ENCODE measurements around the gene MNS1.

DNA sequence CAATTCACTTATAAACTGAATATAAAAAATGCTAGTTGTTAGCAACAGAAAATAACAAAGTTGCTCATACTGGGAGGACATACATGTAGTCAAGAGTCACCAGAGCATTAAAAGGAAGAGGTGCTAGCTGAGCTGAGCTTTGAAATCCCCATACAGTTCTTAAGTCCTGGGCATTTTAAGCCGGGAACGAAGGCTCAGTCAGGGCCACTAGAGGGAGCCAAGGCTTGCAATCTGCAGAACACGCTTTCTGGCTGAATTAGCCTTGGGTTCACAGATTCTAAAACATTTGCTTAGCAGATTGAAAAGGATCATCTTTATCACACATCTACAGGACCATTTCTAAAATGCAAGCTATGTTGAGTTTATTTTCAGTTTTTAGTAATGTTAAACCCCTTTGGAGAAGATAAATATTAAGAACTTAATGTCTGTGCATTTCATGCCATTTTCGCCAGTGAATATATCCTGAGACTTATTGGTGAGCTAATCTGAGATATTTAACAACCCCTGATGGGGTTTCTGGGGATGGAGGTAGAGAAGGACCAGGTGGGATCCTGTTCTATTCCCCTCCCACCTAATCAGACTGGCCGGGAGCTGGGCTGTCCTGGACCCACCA, 26.3 kb upstream of the MNS1 start:
- TF ChIP-seq, protein P1, sequence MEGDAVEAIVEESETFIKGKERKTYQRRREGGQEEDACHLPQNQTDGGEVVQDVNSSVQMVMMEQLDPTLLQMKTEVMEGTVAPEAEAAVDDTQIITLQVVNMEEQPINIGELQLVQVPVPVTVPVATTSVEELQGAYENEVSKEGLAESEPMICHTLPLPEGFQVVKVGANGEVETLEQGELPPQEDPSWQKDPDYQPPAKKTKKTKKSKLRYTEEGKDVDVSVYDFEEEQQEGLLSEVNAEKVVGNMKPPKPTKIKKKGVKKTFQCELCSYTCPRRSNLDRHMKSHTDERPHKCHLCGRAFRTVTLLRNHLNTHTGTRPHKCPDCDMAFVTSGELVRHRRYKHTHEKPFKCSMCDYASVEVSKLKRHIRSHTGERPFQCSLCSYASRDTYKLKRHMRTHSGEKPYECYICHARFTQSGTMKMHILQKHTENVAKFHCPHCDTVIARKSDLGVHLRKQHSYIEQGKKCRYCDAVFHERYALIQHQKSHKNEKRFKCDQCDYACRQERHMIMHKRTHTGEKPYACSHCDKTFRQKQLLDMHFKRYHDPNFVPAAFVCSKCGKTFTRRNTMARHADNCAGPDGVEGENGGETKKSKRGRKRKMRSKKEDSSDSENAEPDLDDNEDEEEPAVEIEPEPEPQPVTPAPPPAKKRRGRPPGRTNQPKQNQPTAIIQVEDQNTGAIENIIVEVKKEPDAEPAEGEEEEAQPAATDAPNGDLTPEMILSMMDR (IDR thresholded peaks at IDR 0.05), result peak; percentile 90
- no peak for TF ChIP-seq EZH2 (IDR thresholded peaks at IDR 0.05; ENCODE audit: borderline replicate concordance, insufficient read depth, low read depth, low read length, poor library complexity, severe bottlenecking)

Measured in B cell (primary cell).